ENCODE results near the gene PEX19.
A peak's percentile ranks its signal among the peaks of the same experiment; 100 is the strongest.

PEX19 gene

GRCh38 chr1:160260406-160261382 lies 24.2 kb downstream of the PEX19 start:
- H3K4me1 ChIP-seq (ENCODE audit: control insufficient read depth, insufficient read depth, low read length): peaks cover 32% of the 10 kb centered on the region
- CTCF ChIA-PET: interaction anchor here (0.6 to 5.4 kb wide), 11 partner anchors 9 to 941 kb away, joined by 3 to 35 read pairs (median 4); partner anchors contain the start of genes CASQ1, NIT1 and PFDN2
- peak overlapping the region; percentile 94 for H3K4me3 ChIP-seq (ENCODE audit: low read depth, low read length)
- no peaks in the 10 kb centered on the region for H3K9me3 ChIP-seq (ENCODE audit: control insufficient read depth, insufficient read depth, low read depth, low read length)
- POLR2A ChIA-PET: interaction anchor here (0.7 to 1.8 kb wide), 10 partner anchors 8 to 345 kb away, joined by 3 to 9 read pairs (median 4); partner anchors contain the start of genes IGSF8 and PEX19
- peak overlapping the region; percentile 92 for H3K27ac ChIP-seq (ENCODE audit: extremely low read depth, low read depth, low read length)
- no peaks in the 10 kb centered on the region; a peak in 1 of 3 replicates for H3K36me3 ChIP-seq (ENCODE audit: control insufficient read depth in 2 of 2, insufficient read depth in 1 of 2, low read length in 2 of 2)
- TF ChIP-seq, protein P1, sequence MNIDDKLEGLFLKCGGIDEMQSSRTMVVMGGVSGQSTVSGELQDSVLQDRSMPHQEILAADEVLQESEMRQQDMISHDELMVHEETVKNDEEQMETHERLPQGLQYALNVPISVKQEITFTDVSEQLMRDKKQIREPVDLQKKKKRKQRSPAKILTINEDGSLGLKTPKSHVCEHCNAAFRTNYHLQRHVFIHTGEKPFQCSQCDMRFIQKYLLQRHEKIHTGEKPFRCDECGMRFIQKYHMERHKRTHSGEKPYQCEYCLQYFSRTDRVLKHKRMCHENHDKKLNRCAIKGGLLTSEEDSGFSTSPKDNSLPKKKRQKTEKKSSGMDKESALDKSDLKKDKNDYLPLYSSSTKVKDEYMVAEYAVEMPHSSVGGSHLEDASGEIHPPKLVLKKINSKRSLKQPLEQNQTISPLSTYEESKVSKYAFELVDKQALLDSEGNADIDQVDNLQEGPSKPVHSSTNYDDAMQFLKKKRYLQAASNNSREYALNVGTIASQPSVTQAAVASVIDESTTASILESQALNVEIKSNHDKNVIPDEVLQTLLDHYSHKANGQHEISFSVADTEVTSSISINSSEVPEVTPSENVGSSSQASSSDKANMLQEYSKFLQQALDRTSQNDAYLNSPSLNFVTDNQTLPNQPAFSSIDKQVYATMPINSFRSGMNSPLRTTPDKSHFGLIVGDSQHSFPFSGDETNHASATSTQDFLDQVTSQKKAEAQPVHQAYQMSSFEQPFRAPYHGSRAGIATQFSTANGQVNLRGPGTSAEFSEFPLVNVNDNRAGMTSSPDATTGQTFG (tag by site-specific recombination; IDR thresholded peaks at IDR 0.05; ENCODE audit: borderline replicate concordance): no peak
- no peak for TF ChIP-seq ZNF658 (tag by site-specific recombination; IDR thresholded peaks at IDR 0.05)
- TF ChIP-seq ZNF660 (tag by site-specific recombination; IDR thresholded peaks at IDR 0.05): peak; percentile 88
- no peak for TF ChIP-seq PRDM2 (tag by site-specific recombination; IDR thresholded peaks at IDR 0.05; ENCODE audit: borderline replicate concordance)
- TF ChIP-seq, protein P2, sequence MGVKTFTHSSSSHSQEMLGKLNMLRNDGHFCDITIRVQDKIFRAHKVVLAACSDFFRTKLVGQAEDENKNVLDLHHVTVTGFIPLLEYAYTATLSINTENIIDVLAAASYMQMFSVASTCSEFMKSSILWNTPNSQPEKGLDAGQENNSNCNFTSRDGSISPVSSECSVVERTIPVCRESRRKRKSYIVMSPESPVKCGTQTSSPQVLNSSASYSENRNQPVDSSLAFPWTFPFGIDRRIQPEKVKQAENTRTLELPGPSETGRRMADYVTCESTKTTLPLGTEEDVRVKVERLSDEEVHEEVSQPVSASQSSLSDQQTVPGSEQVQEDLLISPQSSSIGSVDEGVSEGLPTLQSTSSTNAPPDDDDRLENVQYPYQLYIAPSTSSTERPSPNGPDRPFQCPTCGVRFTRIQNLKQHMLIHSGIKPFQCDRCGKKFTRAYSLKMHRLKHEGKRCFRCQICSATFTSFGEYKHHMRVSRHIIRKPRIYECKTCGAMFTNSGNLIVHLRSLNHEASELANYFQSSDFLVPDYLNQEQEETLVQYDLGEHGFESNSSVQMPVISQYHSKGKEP (tag by site-specific recombination; IDR thresholded peaks at IDR 0.05): peak; percentile 95
- no peak for TF ChIP-seq ZNF626 (tag by site-specific recombination; IDR thresholded peaks at IDR 0.05)
- no peak for TF ChIP-seq ZNF280C (tag by site-specific recombination; IDR thresholded peaks at IDR 0.05)
- no peak for TF ChIP-seq SP3 (tag by site-specific recombination; IDR thresholded peaks at IDR 0.05)
- TF ChIP-seq OSR2 (tag by site-specific recombination; IDR thresholded peaks at IDR 0.05): peak; percentile 99
- peak; percentile 96 for TF ChIP-seq ZEB2 (tag by site-specific recombination; IDR thresholded peaks at IDR 0.05)
- TF ChIP-seq TRIM28 (IDR thresholded peaks at IDR 0.05; ENCODE audit: borderline replicate concordance, low read length): peak; percentile 46; the same call in 1 of the 2 replicates
- TF ChIP-seq YY2 (tag by site-specific recombination; IDR thresholded peaks at IDR 0.05): no peak
- TF ChIP-seq ZNF610 (tag by site-specific recombination; IDR thresholded peaks at IDR 0.05; ENCODE audit: borderline replicate concordance): no peak; the same call in 1 of the 2 replicates
- no peak; the same call in 1 of the 2 replicates for TF ChIP-seq ZNF549 (tag by site-specific recombination; IDR thresholded peaks at IDR 0.05)
- peak; percentile 62; the same call in 1 of the 2 replicates for TF ChIP-seq ZNF558 (tag by site-specific recombination; IDR thresholded peaks at IDR 0.05)
- no peak for TF ChIP-seq ZBTB48 (tag by site-specific recombination; IDR thresholded peaks at IDR 0.05)
- peak; percentile 86 for TF ChIP-seq GFI1B (tag by site-specific recombination; IDR thresholded peaks at IDR 0.05)
- TF ChIP-seq ZNF274 (IDR thresholded peaks at IDR 0.05; ENCODE audit: low read length): no peak
- TF ChIP-seq ZNF274 (tag by site-specific recombination; IDR thresholded peaks at IDR 0.05; ENCODE audit: borderline replicate concordance): no peak
- TF ChIP-seq ZNF433 (tag by site-specific recombination; IDR thresholded peaks at IDR 0.05; ENCODE audit: low read depth): no peak
- no peak for TF ChIP-seq ZNF777 (tag by site-specific recombination; IDR thresholded peaks at IDR 0.05; ENCODE audit: borderline replicate concordance)
- TF ChIP-seq ZNF175 (tag by site-specific recombination; IDR thresholded peaks at IDR 0.05): no peak
